ENCODE data around the gene APOC3. TPM values are rescaled to one million over a fixed set of nuclear protein-coding genes. Genes with fewer than 3 reads are reported as not detected.

Gene APOC3
- polyA plus RNA-seq (2013, experiment 1 of 2) = not detected
- polyA plus RNA-seq (2013, experiment 2 of 2) = not detected

DNA sequence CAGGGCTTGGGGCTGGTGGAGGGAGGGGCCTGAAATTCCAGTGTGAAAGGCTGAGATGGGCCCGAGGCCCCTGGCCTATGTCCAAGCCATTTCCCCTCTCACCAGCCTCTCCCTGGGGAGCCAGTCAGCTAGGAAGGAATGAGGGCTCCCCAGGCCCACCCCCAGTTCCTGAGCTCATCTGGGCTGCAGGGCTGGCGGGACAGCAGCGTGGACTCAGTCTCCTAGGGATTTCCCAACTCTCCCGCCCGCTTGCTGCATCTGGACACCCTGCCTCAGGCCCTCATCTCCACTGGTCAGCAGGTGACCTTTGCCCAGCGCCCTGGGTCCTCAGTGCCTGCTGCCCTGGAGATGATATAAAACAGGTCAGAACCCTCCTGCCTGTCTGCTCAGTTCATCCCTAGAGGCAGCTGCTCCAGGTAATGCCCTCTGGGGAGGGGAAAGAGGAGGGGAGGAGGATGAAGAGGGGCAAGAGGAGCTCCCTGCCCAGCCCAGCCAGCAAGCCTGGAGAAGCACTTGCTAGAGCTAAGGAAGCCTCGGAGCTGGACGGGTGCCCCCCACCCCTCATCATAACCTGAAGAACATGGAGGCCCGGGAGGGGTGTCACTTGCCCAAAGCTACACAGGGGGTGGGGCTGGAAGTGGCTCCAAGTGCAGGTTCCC is at the start of gene APOC3:
APOC3 (plus strand) TSS at position 383 of the 659 bp plus-strand sequence. CDS start 676 bp downstream, outside the sequence.
- H3K9me3 ChIP-seq (ENCODE audit: control insufficient read depth, low read length) = no peaks in the 10 kb centered on the region
- peak within 1 kb of the TSS in 1 of 2 experiments; percentile 30 for H3K4ac ChIP-seq (ENCODE audit: low read depth in 1 of 2, low read length in 2 of 2)
- H3K23ac ChIP-seq (ENCODE audit: low read length in 2 of 2) = no peak within 1 kb of the TSS
- no peak within 1 kb of the TSS for H2BK5ac ChIP-seq (ENCODE audit: low read depth, low read length, poor library complexity, severe bottlenecking)
- H2AFZ ChIP-seq (ENCODE audit: low read depth, low read length) = no peak within 1 kb of the TSS
- no peak within 1 kb of the TSS for H3K18ac ChIP-seq (ENCODE audit: low read depth in 1 of 2, low read length in 2 of 2)
- H3K14ac ChIP-seq (ENCODE audit: low read length in 2 of 2) = no peak within 1 kb of the TSS
- WGBS = 53% methylated on average over 7 of the region's 9 CpGs
- no peak within 1 kb of the TSS for H2BK15ac ChIP-seq (ENCODE audit: low read depth, poor library complexity, severe bottlenecking)
- no peak within 1 kb of the TSS for H3K4me3 ChIP-seq (ENCODE audit: insufficient read depth in 1 of 2, low read depth in 1 of 2, low read length in 2 of 2)
- no peak within 1 kb of the TSS for H4K8ac ChIP-seq (ENCODE audit: low read length)
- no peaks in the 10 kb centered on the region for H3K79me1 ChIP-seq (replicated peaks; ENCODE audit: low read length, poor library complexity, severe bottlenecking)
- peak; percentile 24 for DNase-seq
- H3K9ac ChIP-seq (ENCODE audit: low read length) = no peak within 1 kb of the TSS
- H3K4me2 ChIP-seq (ENCODE audit: low read length, poor library complexity, severe bottlenecking) = no peak within 1 kb of the TSS
- H2BK120ac ChIP-seq (ENCODE audit: low read depth, low read length) = no peak within 1 kb of the TSS
- H3K27me3 ChIP-seq (ENCODE audit: control insufficient read depth in 1 of 2, insufficient read depth in 1 of 2, low read length in 2 of 2) = peaks cover 0 to 19% of the 10 kb centered on the region in 2 experiments
- no peak within 1 kb of the TSS for H3K27ac ChIP-seq (ENCODE audit: low read length, poor library complexity, severe bottlenecking)
- H2AK5ac ChIP-seq (ENCODE audit: low read length, severe bottlenecking) = no peak within 1 kb of the TSS
- peak within 1 kb of the TSS in 1 of 2 experiments; percentile 19 for H2BK12ac ChIP-seq (ENCODE audit: low read length in 2 of 2)
- H3K36me3 ChIP-seq (ENCODE audit: control insufficient read depth in 1 of 2, insufficient read depth in 2 of 2, low read depth in 1 of 2, low read length in 2 of 2) = no peaks in the 10 kb centered on the region
- no peak within 1 kb of the TSS for H4K91ac ChIP-seq (ENCODE audit: low read length)
- peaks cover 5% of the 10 kb centered on the region for H3K4me1 ChIP-seq (ENCODE audit: control insufficient read depth, insufficient read depth, low read depth, low read length)

DNA sequence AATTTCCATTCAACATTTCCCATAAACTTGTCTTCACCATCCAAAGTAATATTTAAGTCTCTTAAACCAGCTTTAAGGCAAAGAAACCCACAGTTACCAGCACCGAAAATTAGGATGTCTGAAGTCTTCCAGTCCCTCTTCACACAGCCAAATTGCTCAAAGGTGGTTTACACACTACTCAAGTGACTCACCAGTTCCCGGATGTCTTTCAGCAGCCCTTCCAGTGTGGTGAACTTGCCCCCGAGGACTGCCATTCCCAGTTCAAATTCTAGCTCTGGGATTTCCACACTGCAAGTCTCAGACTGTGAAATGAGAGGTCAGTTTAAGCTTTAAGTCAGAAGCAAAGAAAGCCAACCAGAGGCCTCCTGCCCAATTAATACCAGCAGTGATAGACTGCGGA is 47.0 kb upstream of the APOC3 start:
- H3K4me2 ChIP-seq (ENCODE audit: low read length, poor library complexity, severe bottlenecking) = no peak overlapping the region
- H3K18ac ChIP-seq (ENCODE audit: low read depth in 1 of 2, low read length in 2 of 2) = no peak overlapping the region
- H4K8ac ChIP-seq (ENCODE audit: low read length) = no peak overlapping the region
- H2BK120ac ChIP-seq (ENCODE audit: low read depth, low read length) = no peak overlapping the region
- peaks cover 34% of the 10 kb centered on the region for H3K79me1 ChIP-seq (replicated peaks; ENCODE audit: low read length, poor library complexity, severe bottlenecking)
- H3K9me3 ChIP-seq (ENCODE audit: control insufficient read depth, low read length) = no peaks in the 10 kb centered on the region
- H2BK5ac ChIP-seq (ENCODE audit: low read depth, low read length, poor library complexity, severe bottlenecking) = no peak overlapping the region
- H3K9ac ChIP-seq (ENCODE audit: low read length) = peak overlapping the region; percentile 13
- H2AK5ac ChIP-seq (ENCODE audit: low read length, severe bottlenecking) = no peak overlapping the region
- no peak overlapping the region for H3K14ac ChIP-seq (ENCODE audit: low read length in 2 of 2)
- WGBS = 81% methylated on average over 4 of the region's 4 CpGs
- H3K4ac ChIP-seq (ENCODE audit: low read depth in 1 of 2, low read length in 2 of 2) = no peak overlapping the region
- no peak overlapping the region for H3K4me3 ChIP-seq (ENCODE audit: insufficient read depth in 1 of 2, low read depth in 1 of 2, low read length in 2 of 2)
- H4K91ac ChIP-seq (ENCODE audit: low read length) = no peak overlapping the region
- no peak overlapping the region for H2BK15ac ChIP-seq (ENCODE audit: low read depth, poor library complexity, severe bottlenecking)
- H3K23ac ChIP-seq (ENCODE audit: low read length in 2 of 2) = no peak overlapping the region
- H3K27ac ChIP-seq (ENCODE audit: low read length, poor library complexity, severe bottlenecking) = no peak overlapping the region
- peaks cover 49 to 86% of the 10 kb centered on the region in 2 experiments for H3K36me3 ChIP-seq (ENCODE audit: control insufficient read depth in 1 of 2, insufficient read depth in 2 of 2, low read depth in 1 of 2, low read length in 2 of 2)
- H3K27me3 ChIP-seq (ENCODE audit: control insufficient read depth in 1 of 2, insufficient read depth in 1 of 2, low read length in 2 of 2) = no peaks in the 10 kb centered on the region
- H2AFZ ChIP-seq (ENCODE audit: low read depth, low read length) = no peak overlapping the region
- H3K4me1 ChIP-seq (ENCODE audit: control insufficient read depth, insufficient read depth, low read depth, low read length) = peaks cover 2% of the 10 kb centered on the region
- DNase-seq = peak; percentile 41
- no peak overlapping the region for H2BK12ac ChIP-seq (ENCODE audit: low read length in 2 of 2)

DNA sequence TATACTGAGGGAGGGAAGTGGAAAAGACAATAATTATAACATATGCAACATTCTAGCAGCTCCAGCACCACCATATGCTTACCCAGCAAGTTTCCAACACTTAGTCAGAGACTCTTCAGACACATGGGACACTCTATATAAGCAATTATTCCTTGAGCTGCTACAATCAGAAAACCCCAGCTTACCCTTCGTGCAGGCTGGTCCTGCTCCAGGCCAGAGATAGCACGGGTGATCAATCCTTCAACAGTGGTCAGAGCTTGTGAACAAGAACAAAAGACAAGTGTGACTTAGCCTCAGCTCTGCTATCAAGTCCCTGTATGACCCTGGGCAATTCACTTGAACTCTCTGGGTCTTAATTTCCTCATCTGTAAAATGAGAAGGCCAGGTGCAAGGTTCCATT is 43.4 kb upstream of the APOC3 start:
- no peak overlapping the region for H2BK15ac ChIP-seq (ENCODE audit: low read depth, poor library complexity, severe bottlenecking)
- no peak overlapping the region for H2BK120ac ChIP-seq (ENCODE audit: low read depth, low read length)
- H3K36me3 ChIP-seq (ENCODE audit: control insufficient read depth in 1 of 2, insufficient read depth in 2 of 2, low read depth in 1 of 2, low read length in 2 of 2) = peaks cover 35 to 52% of the 10 kb centered on the region in 2 experiments
- H2AFZ ChIP-seq (ENCODE audit: low read depth, low read length) = no peak overlapping the region
- H3K4ac ChIP-seq (ENCODE audit: low read depth in 1 of 2, low read length in 2 of 2) = no peak overlapping the region
- no peak overlapping the region for H3K23ac ChIP-seq (ENCODE audit: low read length in 2 of 2)
- peak overlapping the region; percentile 91 for H3K9ac ChIP-seq (ENCODE audit: low read length)
- no peak overlapping the region for H4K91ac ChIP-seq (ENCODE audit: low read length)
- no peak overlapping the region for H3K14ac ChIP-seq (ENCODE audit: low read length in 2 of 2)
- H2BK5ac ChIP-seq (ENCODE audit: low read depth, low read length, poor library complexity, severe bottlenecking) = no peak overlapping the region
- H3K4me1 ChIP-seq (ENCODE audit: control insufficient read depth, insufficient read depth, low read depth, low read length) = peaks cover 11% of the 10 kb centered on the region
- no peaks in the 10 kb centered on the region for H3K27me3 ChIP-seq (ENCODE audit: control insufficient read depth in 1 of 2, insufficient read depth in 1 of 2, low read length in 2 of 2)
- H2BK12ac ChIP-seq (ENCODE audit: low read length in 2 of 2) = no peak overlapping the region
- no peaks in the 10 kb centered on the region for H3K9me3 ChIP-seq (ENCODE audit: control insufficient read depth, low read length)
- H3K27ac ChIP-seq (ENCODE audit: low read length, poor library complexity, severe bottlenecking) = no peak overlapping the region
- peaks cover 26% of the 10 kb centered on the region for H3K79me1 ChIP-seq (replicated peaks; ENCODE audit: low read length, poor library complexity, severe bottlenecking)
- H3K4me2 ChIP-seq (ENCODE audit: low read length, poor library complexity, severe bottlenecking) = no peak overlapping the region
- peak overlapping the region in 1 of 2 experiments; percentile 95 for H3K4me3 ChIP-seq (ENCODE audit: insufficient read depth in 1 of 2, low read depth in 1 of 2, low read length in 2 of 2)
- no peak overlapping the region for H2AK5ac ChIP-seq (ENCODE audit: low read length, severe bottlenecking)
- WGBS = 90% methylated on average over 2 of the region's 2 CpGs
- no peak overlapping the region for H3K18ac ChIP-seq (ENCODE audit: low read depth in 1 of 2, low read length in 2 of 2)
- DNase-seq = no peak
- no peak overlapping the region for H4K8ac ChIP-seq (ENCODE audit: low read length)

DNA sequence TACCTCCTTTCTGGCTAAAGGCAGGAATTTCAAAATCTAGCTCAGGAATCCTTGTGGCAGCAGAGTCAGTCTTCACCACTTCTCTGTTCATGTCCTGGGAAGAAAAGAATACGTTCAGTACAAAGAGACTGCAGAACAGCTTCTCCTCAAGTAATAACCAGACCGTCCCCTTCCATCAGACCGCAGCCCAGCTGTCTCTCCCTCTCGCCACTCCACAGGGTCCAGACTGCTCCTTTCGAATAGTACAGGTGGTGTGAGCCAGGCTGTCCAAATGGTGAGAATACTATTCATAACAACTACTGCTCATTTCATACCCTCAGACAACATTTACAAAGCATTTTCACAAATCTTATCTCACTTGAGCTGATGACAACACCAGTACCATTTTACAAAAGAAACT is 42.7 kb upstream of the APOC3 start:
- Histone ChIP-seq H3K9ac (ENCODE audit: low read length) (peak overlapping the region; percentile 91), H2BK120ac (ENCODE audit: low read depth, low read length) (no peak overlapping the region), H3K27ac (ENCODE audit: low read length, poor library complexity, severe bottlenecking) (no peak overlapping the region), H2BK5ac (ENCODE audit: low read depth, low read length, poor library complexity, severe bottlenecking) (no peak overlapping the region), H3K36me3 (ENCODE audit: control insufficient read depth in 1 of 2, insufficient read depth in 2 of 2, low read depth in 1 of 2, low read length in 2 of 2) (peaks cover 31 to 48% of the 10 kb centered on the region in 2 experiments), H3K23ac (ENCODE audit: low read length in 2 of 2) (no peak overlapping the region), H3K4me1 (ENCODE audit: control insufficient read depth, insufficient read depth, low read depth, low read length) (peaks cover 13% of the 10 kb centered on the region), H2BK12ac (ENCODE audit: low read length in 2 of 2) (no peak overlapping the region), H3K9me3 (ENCODE audit: control insufficient read depth, low read length) (no peaks in the 10 kb centered on the region), H3K79me1 (replicated peaks; ENCODE audit: low read length, poor library complexity, severe bottlenecking) (peaks cover 26% of the 10 kb centered on the region), H3K14ac (ENCODE audit: low read length in 2 of 2) (no peak overlapping the region), H4K91ac (ENCODE audit: low read length) (no peak overlapping the region), H3K4me2 (ENCODE audit: low read length, poor library complexity, severe bottlenecking) (peak overlapping the region; percentile 88), H4K8ac (ENCODE audit: low read length) (no peak overlapping the region), H2AFZ (ENCODE audit: low read depth, low read length) (no peak overlapping the region), H2BK15ac (ENCODE audit: low read depth, poor library complexity, severe bottlenecking) (no peak overlapping the region), H3K18ac (ENCODE audit: low read depth in 1 of 2, low read length in 2 of 2) (no peak overlapping the region), H3K4ac (ENCODE audit: low read depth in 1 of 2, low read length in 2 of 2) (no peak overlapping the region), H3K4me3 (ENCODE audit: insufficient read depth in 1 of 2, low read depth in 1 of 2, low read length in 2 of 2) (peak overlapping the region in 1 of 2 experiments; percentile 95), H2AK5ac (ENCODE audit: low read length, severe bottlenecking) (no peak overlapping the region), H3K27me3 (ENCODE audit: control insufficient read depth in 1 of 2, insufficient read depth in 1 of 2, low read length in 2 of 2) (no peaks in the 10 kb centered on the region)
- 74% methylated on average over 5 of the region's 5 CpGs for WGBS
- no peak for DNase-seq
